Stomach (tissue), 4 donors: ENCODE measurements around the gene BET1.

Source experiments
- CTCF ChIP-seq, 7 experiments: fragments of 450-650 bp in 4 of 7; fragments of 200-600 bp in 3 of 7; sonication (generic) in 3 of 7; IDR thresholded peaks; one replicate each; pipeline ENCODE4 v1.5.1; 2016 to 2019; ENCODE audit warnings: antibody characterized with exemption in 7 of 7, control low read depth in 2 of 7, mild to moderate bottlenecking in 1 of 7
- EP300 ChIP-seq: sonication (generic); formaldehyde crosslinking; IDR thresholded peaks from one replicate; pipeline ENCODE4 v1.6.1; 2017; ENCODE audit warnings: antibody characterized with exemption
- POLR2A ChIP-seq, 4 donors: fragments of 450-650 bp; IDR thresholded peaks; one replicate each; pipeline ENCODE4 v1.6.1; 2016; ENCODE audit warnings: antibody characterized with exemption in 4 of 4, control low read depth in 2 of 4, mild to moderate bottlenecking in 1 of 4, moderate library complexity in 1 of 4
- POLR2AphosphoS5 ChIP-seq, 3 donors: sonication (generic); formaldehyde crosslinking; IDR thresholded peaks; one replicate each; pipeline ENCODE4 v1.6.1; 2016; ENCODE audit warnings: antibody characterized with exemption in 3 of 3

GRCh38 chr7:93973134-93973533, 31.0 kb downstream of the BET1 start:
- TF ChIP-seq CTCF (IDR thresholded peaks at IDR 0.05) (no peak), POLR2A (IDR thresholded peaks at IDR 0.05) (no peak), POLR2AphosphoS5 (IDR thresholded peaks at IDR 0.05) (no peak), EP300 (no peak)
